ENCODE results near the gene HHIPL1. TPM values are rescaled to one million over a fixed set of nuclear protein-coding genes. Genes with fewer than 3 reads are reported as not detected.
"Not testable (repeated sequence)": the region's sequence is repeated elsewhere in the genome, so short reads cannot be mapped to it uniquely, and the experiment has no call there.

Gene HHIPL1
- total RNA-seq, 4 donors from 2014 or later: 2.2 to 4.7 (median 3.6) TPM

- ATAC-seq (ENCODE audit: low FRiP score): no peak
- DNase-seq (ENCODE audit: low spot score): no peak
- TF ChIP-seq CTCF (IDR thresholded peaks at IDR 0.05): no peak
These were observed 14.4 kb downstream of the HHIPL1 start for GRCh38 chr14:99659333-99659741.

GRCh38 chr14:99660006-99660566 lies 15.2 kb downstream of the HHIPL1 start:
- DNase-seq (ENCODE audit: low spot score): no peak
- TF ChIP-seq CTCF (IDR thresholded peaks at IDR 0.05): no peak
- peak; percentile 47 for ATAC-seq (ENCODE audit: low FRiP score)

- ATAC-seq (ENCODE audit: low FRiP score): no peak
- no peak for TF ChIP-seq CTCF (IDR thresholded peaks at IDR 0.05)
- no peak for DNase-seq (ENCODE audit: low spot score)
These were observed 15.9 kb downstream of the HHIPL1 start for GRCh38 chr14:99660794-99661193.

GRCh38 chr14:99661206-99661605 lies 16.3 kb downstream of the HHIPL1 start:
- not testable (repeated sequence) for DNase-seq (ENCODE audit: low spot score); ATAC-seq (ENCODE audit: low FRiP score)

GRCh38 chr14:99662846-99663245 lies 17.9 kb downstream of the HHIPL1 start:
- DNase-seq (ENCODE audit: low spot score): no peak
- TF ChIP-seq CTCF (IDR thresholded peaks at IDR 0.05): no peak

GRCh38 chr14:99663386-99664057 lies 18.6 kb downstream of the HHIPL1 start:
- no peak for DNase-seq (ENCODE audit: low spot score)
- no peak for TF ChIP-seq CTCF (IDR thresholded peaks at IDR 0.05)
- ATAC-seq (ENCODE audit: low FRiP score): no peak

More at GRCh38 chr14:99662846-99663245, 17.9 kb downstream of the HHIPL1 start:
- ATAC-seq (ENCODE audit: low FRiP score): no peak

- DNase-seq (ENCODE audit: low spot score) (no peak), ATAC-seq (ENCODE audit: low FRiP score) (no peak)
- no peak for TF ChIP-seq CTCF (IDR thresholded peaks at IDR 0.05)
These were observed 19.4 kb downstream of the HHIPL1 start for GRCh38 chr14:99664058-99664936.
